HG03439 (cell line): ENCODE results near the gene CRYGA.
"Not testable (repeated sequence)": the region's sequence is repeated elsewhere in the genome, so short reads cannot be mapped to it uniquely, and the experiment has no call there.

Experiments used
- ATAC-seq: cut with Tn5 transposase; IDR thresholded peaks from one replicate; pipeline ENCODE4 v1.9.1; 2021; ENCODE audit warnings: mild to moderate bottlenecking, moderate library complexity; ENCODE audit not compliant: unreplicated experiment

The CRYGA gene

DNA sequence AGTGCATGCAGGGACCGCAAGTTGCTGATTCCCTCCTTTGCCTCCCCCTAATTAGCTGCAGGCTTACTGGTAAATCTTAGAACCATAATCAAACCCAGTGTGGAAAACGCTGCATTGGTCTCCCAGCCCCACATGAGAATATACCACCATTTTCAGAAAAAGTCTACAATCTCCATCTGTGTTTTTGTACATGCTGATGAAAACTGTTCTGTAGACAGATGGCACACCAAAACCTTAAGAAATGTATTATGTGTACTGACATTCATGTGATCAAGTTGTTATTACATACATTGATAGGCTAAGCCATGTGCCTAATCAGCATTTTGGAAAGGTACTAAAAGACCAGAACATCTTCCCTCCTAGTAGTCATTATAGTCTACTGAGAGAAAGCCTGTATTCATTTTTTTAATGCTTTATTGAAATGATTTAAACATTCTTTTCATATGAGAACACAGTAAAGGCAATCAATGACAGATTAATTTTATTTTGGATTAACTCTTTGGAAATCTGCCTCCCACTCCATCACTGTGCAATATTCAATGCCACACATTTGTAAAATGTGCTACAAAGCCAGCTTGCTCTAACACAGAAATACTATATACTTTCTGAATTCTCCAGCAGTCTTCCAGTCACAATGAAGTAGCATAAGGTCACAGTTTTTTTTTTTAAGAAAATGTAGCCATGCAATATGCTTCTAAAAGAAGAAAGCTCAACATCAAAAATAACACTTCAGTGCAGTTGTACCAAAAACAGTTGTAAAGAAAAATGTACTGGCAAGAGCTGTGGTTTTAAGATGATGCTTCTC is 1.8 kb upstream of the CRYGA start:
- ATAC-seq: no peak

DNA sequence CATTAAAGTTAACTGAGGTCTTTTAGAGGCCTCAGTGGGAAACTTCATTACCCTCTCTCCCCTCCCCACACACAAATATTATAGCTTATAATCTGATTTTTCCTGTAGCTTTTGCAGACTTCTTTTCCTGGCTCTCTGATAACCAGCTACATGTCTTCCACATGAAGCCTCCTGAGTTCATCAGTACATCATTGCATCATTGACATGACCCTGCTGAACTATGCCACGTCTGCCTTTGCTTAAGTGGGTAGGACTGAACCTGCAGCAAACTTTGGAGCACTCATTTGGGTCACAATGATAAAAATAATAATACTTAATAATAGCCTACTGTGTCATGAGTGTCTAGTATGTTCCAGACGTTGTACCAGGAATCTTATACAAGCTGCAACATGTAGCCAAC is 7.0 kb downstream of the CRYGA start:
- ATAC-seq: no peak

DNA sequence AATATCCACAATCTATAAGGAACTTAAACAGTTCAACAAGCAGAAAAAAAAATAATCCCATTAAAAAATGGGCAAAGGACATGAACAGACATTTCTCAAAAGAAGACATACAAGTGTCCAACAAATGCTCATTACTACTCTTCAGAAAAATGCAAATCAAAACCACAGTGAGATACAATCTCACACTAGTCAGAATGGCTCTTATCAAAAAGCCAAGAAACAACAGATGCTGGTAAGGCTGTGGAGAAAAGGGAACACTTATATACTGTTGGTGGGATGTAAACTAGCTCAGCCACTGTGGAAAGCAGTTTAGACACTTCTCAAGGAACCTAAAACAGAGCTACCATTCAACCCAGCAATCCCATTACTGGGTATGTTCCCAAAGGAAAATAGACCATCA is 10.2 kb downstream of the CRYGA start:
- no peak for ATAC-seq

DNA sequence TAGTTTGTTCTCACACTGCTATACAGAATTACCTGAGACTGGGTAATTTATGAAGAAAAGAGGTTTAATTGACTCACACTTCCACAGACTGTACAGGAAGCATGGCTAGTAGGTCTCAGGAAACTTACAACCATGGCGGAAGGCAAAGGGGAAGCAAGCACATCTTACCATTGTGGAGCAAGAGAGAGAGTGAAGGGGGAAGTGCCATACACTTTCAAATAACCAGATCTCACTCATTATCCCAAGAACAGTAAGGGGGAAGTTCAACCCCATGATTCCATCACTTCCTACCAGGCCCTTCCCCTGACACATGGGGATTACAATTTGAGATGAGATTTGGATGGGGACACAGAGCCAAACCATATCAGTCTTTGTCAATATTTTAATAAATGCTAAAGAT is 12.4 kb downstream of the CRYGA start:
- no peak for ATAC-seq

DNA sequence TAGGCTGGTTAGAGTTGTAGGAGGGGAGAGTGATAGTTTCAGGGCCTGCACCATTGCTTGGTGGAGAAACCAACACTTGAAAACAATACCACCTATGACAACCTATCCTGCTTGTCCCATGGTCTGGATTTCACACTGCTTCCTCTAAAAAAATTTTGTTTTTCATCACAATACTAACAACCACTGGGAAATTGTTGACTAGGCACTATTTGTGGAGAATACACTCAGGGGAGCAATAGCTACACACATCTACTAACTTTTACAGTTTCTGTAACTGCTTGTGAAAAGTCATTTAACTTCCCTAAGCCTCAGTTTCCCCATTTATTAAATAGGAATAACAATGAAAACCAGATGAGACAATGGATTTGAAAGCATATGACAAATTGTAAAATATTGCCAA is 13.3 kb downstream of the CRYGA start:
- ATAC-seq: no peak

DNA sequence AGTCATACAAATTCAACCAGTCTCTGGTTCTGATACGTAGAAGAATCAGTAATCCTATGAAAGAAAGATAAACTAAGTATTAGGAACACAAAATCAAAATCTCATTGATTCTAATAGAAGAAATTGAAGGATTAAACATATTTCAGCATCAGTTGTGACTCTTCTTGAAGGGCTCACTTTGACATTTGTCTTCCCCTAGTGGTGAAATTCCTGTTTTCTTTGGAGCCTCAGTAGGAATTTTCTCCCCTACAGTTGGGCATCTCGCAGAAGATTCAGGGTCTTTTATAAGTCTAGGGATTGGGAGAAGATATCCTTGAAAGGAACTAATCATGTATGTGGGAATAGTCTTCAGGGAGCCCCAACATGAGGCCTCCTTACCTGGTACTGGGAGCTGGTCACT is 14.6 kb downstream of the CRYGA start:
- ATAC-seq: no peak

DNA sequence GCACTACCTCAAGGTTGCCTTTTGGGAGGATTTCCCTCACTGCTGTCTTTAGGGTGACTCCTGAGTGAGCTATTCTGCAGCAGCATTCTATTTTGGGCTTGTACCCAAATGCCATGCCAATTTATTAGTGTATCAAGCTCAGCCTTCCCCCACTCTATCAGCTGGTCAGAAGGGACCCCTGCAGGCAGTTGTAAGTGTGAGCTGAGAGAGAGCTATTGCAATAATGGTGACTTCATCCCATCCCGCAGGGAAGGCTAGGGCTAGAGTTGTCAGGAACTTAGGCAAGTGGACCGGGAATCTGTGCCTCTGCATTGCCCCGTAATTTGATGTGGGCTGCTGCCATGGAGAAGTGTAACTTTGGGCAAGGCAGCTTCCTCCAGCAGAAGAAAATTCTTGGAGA is 15.6 kb downstream of the CRYGA start:
- no peak for ATAC-seq

DNA sequence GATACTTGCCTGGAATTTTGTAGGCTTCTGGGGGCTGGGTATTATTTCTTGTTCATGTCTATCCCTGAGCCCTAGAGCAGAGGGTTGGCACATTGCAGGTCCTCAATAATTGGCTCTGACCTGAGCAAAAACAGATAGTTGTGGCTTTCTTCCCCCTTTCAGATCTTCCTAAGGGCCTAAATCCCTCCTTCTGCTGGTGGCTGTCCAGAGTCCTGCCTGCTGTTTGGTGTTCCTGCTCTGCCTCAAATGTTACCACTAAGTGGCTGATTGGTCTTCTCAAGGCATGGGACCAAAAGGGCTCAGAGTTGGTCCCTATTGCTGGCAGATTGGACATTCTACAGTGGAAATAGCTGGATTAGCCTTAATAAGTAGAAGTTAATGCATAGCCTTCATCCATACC is 16.4 kb downstream of the CRYGA start:
- ATAC-seq: no peak

DNA sequence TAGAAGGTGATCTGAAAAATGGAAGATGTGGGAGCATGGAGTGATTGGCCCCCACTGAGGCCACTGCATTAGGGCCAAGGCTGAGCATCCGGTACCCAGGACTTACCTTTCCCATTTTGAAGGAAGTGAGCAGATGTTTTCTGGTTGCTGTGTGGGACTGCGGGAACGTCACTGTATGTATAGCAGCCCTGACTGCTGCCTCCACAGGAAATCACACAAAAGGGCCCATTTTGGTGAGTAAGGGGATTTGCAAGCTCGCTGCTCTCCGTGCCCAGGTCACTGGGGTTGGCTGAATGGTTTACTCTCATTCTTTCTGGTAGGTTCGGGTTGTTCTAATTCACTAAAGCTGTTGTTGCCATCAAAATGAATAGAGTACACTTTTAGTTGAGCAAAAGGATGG is 17.4 kb downstream of the CRYGA start, which contains the start of gene CRYGB:
Gene CRYGB (minus strand): TSS at position 153 of the 400 bp plus-strand sequence. CDS start 38 bp downstream, at position 115.
- ATAC-seq: no peak

DNA sequence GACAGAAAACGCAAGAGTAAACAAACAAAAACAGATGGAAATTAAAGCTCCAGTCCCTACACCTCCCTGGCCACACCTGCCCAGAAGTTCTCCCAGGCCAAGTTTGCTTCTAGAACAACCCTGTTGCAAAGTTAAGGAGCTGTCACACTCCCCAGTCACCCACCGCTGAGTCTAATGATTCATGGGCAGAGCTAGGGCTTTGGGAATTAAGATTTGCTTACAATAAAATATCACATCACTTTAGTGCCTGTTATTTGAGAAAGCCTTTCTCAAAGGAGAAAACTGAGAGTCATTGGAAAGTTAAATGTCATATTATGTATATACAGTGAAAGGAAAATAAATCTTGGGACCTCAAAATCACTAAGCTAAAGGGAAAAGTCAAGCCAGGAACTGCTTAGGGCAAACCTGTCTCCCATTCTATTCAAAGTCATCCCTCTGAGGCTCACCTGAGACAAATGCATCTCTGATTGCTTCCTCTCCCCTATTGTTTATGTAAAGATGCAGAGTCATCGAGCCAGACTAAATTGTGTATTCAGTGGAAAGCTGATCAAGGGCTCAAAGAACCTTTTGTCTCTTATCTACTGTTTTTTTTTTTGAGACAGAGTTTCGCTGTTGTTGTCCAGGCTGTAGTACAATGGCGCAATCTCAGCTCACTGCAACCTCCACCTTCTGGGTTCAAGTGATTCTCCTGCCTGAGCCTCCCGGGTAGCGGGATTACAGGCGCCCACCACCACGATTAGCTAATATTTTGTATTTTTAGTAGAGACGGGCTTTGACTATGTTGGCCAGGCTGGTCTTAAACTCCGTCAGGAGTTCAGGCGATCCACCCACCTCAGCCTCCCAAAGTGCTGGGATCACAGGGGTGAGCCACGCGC is 20.2 kb downstream of the CRYGA start:
- no peak for ATAC-seq

DNA sequence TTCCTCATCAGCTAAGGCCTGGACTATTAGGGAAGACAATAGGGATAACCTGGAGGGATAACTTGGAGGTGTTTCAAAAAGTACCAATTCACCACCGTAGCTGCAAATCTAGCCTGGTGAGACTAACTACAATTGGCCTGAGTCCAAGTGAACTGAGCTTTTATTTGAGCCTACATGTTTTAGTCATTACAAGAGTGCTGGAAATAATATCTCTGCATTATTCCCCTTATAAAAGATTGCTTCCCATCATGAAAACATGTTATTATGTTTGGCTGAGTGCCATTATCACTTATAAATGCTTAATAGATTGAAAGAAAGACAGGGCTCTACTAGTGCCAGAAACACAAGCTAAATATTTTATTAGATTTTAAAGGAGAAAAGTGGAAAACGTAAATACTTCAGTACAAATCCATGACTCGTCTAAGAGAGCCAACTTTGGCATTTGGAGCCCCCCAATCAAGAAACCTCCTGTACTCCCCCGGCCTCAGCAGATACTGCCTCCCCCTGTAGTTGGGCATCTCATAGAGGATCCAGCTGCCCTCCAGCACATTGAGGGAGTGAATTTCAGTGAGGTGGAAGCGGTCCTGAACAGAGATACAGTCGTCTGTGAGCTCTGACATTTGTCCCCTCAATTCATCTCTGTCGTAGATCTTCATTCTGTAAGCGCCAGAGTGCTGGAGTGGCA is 21.0 kb downstream of the CRYGA start:
- ATAC-seq: no peak

DNA sequence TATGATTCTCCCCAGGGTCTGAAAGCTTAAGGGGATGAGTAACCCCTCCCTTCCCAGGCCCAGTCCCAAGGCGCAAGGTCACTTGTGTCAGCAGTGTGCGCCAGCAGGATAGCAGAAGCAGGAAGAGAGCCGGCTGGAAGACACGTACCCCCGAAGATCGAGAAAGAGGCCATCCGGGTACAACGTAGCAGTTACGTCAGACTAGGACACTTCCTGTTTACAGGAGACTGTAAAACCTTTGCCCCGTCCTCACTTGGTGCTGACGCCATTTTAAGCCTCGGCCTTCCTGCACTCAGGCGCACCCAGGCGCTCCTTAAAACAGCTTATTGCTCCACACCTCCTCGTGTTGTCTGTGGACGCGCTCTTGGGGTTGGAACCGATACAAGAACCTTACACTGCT is 23.9 kb downstream of the CRYGA start:
- no peak for ATAC-seq

DNA sequence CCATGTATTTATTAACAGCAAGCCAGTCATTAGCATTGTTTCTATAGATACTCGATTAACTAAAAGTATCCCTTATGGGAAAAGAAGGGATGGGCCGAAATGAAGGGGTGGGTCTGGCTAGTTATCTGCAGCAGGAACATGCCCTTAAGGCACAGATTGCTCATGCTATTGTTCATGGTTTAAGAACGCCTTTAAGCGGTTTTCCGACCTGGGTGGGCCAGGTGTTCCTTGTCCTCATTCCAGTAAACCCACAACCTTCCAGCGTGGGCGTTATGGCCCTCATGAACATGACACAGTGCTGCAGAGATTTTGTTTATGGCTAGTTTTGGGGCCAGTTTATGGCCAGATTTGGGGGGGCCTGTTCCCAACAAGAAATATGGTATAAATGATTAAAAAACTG is 25.1 kb downstream of the CRYGA start:
- ATAC-seq: not testable (repeated sequence)

DNA sequence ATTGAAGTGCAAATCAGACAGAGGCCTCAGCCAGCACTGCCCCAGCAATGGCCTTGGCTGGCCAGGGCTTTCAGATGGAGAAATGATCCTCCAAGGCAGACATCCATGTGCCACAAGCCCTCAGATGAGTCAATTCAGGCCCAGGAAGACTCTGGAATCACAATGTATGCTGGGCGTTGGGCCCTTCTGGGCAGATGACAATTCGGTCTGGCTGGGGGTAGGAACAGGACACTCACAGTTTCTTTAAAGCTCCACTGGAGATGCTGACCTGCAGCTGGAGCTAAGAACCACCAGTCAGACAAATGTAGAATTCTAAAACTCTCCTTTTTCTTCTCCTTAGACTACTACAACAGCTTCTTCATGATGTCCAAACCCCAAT is 26.7 kb downstream of the CRYGA start:
- no peak for ATAC-seq

DNA sequence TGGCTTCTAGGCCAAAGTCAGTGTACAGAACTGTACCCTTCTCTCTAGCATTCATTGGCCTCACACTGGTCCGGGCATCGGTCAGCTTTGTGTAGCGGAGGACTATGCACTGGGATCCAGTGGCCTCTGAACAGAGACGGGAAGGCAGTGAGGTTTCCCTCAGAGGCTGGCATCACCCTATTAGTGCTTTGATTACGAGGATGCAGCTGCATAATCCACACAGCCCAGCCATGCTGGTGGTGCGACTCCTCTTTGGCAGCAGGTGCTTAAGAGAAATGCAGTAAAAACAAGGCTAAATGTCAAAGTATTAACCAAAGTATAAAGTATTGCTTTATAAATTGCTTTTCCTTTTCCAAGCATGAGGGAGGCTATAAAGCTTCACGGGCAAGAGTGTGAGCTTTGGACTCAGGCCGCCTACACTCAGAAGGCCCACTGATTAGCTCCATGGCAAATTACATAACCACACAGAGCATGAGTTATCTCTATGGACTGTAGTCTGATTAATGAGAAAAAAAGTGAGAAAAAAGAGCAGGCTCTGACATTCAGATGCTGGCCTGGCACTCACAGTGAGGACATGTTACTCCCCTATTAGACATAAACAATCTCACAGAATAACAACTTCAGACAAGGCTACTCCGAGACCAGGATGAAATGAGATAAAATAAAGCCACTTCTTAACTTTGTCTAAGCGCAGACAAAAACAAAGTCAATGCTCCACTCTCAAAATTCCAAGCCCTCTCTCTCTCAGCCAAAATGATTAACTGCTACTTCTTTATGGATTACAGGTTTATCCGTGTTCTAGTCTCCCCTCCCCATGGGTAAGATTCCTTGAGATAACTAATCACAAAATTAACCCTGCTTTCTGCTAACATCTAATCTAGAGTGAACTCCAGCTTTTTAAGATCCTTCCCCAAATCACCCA is 27.3 kb downstream of the CRYGA start:
- no peak for ATAC-seq

DNA sequence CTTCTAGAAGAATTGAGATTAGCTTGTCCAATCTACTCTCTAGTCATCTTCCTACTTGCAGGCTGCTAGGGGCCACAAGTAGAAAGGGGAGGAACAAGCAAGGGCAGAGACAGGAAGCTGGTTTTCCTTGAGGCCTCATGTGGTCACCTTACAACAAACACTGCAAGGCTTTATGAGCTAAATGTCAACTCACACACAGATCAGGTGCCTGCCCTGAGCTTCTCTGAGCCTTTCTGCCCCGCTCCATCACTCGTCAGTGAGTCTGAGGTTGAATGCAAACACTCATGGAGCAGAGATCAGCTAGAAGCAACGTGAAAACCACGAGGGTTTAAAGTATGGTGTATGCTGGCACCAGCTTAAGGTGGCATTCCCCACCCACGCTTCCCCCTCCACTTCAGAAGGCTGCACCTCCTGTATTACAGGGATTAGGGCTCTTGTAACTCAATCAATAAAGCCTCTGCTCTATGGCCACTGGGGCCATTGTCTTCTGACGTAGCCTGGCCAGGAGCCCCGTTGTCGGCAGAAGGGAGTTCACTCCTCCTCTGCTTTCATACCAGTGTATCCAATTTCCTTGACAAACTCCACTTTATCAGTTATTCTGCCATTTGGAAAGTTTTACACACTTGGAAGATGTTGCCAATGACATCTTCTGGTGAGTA is 28.3 kb downstream of the CRYGA start:
- ATAC-seq: no peak

DNA sequence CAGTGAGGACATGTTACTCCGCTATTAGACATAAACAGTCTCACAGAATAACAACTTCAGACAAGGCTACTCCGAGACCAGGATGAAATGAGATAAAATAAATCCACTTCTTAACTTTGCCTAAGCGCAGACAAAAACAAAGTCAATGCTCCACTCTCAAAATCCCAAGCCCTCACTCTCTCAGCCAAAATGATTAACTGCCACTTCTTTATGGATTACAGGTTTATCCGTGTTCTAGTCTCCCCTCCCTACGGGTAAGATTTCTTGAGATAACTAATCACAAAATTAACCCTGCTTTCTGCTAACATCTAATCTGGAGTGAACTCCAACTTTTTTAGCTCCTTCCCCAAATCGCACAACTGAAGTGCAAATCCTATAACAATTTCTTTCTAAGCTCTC is 32.7 kb downstream of the CRYGA start:
- ATAC-seq: no peak

DNA sequence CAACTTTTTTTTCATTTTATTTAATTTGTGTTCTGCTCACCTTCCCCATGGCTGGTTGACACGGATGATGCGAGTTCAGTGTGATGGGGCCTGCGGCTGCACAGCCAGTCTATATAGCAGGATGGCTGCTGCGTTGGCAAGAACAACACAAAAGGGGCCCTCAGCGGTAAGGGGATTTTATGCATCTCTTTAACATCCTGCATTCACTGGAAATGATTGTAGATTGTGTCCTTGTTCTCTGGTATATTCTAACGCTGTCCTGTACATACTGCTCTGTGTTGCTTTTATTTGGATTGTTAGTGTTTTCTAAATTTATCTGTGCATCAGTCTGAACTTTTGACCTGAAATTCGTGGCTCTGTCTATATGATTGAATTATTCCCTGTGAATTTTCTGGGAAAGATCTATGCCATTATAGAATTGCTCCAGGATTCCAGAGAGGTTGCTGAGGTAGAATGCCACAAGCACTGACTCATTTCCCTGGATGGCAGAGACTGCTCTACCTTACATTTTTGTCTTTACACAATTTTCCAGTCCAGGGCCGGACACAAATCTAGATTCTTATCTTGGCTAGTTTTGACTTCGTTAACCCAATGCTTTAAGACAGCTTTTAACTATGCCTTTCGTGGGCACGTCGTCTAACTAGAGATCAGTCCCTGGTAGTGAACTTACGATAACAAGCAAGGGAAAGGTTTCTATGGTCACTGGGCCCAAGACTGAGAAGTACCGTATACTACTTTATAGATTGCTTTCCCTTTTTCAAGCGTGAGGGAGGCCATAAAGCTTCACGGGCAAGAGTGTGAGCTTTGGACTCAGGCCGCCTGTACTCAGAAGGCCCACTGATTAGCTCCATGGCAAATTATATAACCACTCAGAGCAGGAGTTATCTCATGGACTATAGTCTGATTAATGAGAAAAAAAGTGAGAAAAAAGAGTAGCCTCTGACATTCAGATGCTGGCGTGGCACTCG is 33.4 kb downstream of the CRYGA start, which contains the start of gene CRYGC:
Gene CRYGC (minus strand): TSS at position 85 of the 968 bp plus-strand sequence. CDS start 36 bp downstream, at position 49.
- no peak for ATAC-seq

DNA sequence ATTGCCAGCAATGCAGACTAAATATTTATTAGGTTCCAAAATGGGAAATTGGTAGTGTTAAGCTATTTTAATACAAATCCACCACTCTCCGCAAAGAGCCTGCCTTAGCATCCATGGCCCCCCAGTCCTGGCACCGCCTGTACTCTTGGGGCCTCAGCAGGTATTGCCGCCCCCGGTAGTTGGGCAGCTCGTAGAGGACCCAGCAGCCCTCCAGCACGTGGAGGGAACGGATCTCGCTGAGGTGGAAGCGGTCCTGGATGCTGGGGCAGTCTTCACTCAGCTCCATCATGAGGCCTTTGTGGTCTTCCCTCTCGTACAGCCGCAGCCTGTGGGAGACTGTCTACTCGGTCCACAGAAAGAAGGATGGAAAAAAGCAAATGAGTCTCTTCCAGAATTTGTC is 35.3 kb downstream of the CRYGA start:
- no peak for ATAC-seq
